T-helper 1 cell (primary cell): ENCODE measurements around the gene NTF3.

ENCODE experiments used
- DNase-seq, 5 donors: peaks; one replicate each; pipeline ENCODE4 v3.0.0-alpha.2; 2012 to 2020

NTF3 gene

GRCh38 chr12:5433081-5433844 lies 1.4 kb downstream of the NTF3 start:
- no peak for DNase-seq

DNA sequence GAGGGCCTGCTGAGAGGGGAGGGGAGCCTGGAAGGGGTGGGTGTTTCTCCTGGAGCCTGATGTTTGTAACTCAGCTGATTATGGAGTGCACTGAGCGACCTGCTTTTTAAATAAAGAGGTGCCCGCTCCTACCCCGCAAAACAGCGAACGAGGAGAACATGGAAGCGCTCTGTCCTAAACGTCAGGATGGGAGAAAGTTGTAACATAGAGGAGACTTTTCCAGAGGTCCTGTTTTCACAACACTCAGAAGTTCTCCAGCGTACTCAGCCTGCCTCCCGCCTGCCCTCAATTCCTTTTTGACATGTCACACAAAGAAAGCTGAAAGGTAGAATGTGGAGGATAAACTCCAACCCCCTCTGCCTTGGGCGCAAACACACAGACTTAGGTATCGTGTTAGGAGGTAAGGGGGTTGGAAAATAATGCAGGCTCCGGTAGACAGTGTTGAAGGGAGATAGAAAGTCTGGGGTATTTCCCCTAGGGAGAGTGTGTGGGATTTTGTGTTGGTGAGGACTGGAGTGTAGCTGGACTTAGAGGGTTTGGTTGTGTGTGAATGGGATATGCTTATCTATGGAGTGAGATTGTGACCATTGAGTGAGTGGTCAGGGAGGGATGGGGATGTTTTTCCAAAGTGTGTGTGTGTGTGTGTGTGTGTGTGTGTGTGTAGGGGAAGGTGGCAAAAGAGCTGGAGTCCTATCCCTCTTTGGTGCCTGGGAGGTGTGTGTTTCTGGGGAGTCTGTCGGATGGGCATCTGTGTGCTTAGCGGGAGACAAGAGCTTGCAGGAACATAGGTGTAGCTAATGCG lies 2.1 kb downstream of the NTF3 start:
- DNase-seq: no peak

DNA sequence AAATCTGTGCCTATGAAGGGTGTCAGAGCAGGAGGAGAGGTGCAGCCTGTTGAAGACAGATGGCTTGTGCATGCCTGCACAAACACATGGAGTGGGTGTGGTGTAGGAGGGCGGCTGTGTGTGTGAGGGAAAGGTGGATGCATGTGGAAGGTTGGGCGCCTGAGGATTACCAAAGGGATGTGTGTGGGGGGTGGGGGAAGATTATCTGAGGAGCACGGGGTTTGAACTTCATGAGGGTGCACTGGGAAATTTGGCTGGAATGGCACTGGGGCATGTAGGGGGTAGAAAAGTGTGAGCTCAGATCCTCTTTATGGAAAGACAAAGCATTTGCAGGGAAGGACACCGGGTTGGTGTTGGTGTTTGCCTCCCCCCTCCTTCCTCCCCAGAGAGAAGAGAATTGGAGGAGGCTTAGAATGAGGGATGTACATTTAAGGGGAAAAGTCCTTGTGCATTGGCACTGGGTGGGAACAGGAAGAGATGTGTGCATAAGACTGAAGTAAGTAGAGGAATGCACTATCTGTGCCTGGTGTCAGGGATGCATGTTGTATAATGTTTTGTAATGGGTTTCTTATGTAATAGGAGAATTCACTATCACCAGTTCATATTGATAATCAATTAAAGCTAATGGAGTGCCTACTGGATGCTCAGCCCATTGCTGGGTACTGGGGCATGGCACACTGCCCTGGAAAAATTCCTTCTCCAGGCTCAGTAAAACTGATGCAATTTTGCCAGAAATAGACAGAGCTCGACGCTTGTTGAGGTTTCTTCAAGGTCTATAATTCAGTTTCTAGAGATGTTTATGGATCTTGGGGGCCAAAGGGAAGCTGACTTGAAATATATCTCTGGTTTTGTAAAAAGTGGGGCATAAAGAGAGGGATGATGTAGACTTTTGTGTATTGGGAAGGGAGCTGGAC lies 3.0 kb downstream of the NTF3 start:
- no peak for DNase-seq

DNA sequence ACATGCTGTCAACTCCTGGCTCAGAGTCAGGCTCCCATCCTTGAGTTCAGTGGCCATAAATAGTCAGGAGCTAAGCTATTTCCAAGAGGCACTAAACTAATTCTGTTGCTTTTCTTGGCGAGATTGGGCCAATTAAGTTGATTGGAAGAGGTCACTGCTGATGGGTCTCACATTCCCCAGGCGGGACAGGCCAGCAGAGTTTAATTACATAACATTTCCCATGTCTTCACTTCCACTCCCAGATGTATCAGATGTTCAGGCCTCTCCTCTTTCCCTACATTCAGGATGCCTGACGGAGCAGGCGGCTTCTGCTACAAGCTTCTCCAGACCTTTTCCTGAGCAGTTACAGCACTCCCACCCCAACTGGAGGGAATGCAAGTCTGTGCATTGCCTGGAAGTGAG lies 5.3 kb downstream of the NTF3 start:
- no peak for DNase-seq

GRCh38 chr12:5437589-5437988 lies 5.7 kb downstream of the NTF3 start:
- no peak for DNase-seq

DNA sequence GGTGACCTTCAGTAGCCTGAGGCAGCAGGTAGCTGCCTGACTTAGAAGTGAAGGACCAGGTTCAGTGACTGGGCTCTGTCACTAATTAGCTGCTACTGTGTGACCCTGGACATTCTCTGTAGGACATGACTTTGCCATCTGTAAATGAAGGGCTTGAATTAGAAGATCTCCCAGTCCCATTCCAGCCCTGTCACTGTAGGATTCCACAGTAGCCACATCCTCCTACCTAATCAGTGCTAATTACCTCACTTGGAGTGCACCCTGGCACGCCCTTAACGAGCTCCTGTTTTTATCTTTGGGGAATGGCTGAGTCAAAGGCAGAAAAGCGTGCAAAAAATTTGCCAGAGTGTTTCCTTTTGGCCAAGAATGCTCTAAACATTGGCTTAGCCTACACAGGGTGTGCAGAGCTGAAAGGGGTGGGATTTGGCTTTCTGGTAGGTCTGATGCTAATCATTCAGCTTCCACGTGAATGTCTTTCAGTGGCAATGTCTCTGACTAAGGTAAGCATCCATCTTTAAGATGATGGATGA lies 6.8 kb downstream of the NTF3 start:
- DNase-seq: no peak

DNA sequence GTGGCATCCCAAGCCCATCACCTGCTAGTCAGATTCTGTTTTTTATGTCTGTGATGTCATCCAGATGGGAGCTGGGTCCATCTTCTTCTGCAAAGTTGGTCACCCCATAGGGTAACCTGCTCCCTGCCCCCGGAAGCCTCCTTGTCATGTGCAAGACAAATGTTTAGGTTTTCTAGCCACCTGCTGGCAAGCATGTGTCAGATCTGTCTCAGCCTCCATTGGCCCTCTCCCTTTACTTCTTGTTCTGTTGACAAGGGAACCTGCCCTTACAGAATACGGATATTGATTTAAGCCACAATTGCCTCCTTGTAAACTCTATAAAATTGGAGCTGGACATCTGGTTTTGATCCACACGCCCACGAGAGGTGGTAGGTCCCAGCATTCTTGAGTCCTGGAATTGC lies 7.5 kb downstream of the NTF3 start:
- no peak for DNase-seq

GRCh38 chr12:5439788-5440300 lies 7.9 kb downstream of the NTF3 start:
- no peak for DNase-seq

DNA sequence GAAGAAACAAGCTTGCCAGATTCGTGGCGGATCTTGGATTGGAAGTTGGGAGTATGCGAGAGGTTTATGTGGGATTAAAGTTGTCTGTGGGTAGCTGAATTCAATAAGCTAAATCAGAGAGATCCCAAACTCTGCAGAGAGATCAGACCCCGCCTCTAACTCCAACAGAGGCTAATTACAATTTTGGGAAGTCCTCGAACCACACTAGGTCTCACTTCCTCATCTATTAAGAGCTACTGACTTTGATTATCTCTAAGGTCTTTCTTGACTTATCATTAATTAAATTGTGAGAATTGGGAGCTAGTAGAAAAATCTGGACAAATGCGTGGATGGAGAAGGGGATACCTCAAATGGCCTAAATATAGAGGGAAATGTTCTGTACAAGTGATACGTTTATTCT lies 9.1 kb downstream of the NTF3 start:
- DNase-seq: no peak

DNA sequence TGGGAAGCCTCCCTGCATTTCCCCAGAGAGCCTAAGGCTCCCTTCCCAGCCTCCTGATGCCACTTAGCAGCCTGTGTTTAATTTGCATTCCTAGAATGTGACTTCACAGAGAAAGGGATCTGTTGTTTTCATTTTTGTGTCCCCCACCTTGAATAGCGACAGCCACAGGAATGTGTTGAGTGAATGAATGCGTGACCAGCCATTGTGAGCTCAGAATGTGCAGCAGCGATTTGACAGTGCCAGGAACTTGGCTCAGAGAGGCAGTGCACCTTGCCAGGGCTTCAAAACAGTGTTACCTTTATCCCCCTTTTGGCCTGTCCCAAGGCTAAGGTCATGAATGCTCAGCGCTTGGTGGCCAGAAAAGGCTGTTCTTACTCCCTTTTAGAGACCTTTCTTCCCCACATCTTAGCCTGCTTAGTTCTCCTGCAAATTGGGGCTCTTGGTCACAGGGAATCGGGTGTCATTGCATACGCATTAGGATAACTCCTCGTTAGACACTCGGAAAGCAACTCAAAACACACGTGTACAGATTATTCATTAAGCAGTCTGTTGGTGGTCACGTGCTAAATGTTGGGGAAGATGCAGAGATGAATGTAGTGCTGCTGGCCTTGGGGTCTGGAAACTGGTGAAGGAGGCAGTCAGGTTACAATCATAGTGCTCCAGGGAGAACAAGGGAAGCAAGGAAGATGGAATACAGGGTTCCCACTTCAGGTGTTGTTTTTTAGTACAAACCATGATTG lies 9.8 kb downstream of the NTF3 start:
- no peak for DNase-seq

GRCh38 chr12:5442251-5443006 lies 10.5 kb downstream of the NTF3 start:
- DNase-seq: no peak

DNA sequence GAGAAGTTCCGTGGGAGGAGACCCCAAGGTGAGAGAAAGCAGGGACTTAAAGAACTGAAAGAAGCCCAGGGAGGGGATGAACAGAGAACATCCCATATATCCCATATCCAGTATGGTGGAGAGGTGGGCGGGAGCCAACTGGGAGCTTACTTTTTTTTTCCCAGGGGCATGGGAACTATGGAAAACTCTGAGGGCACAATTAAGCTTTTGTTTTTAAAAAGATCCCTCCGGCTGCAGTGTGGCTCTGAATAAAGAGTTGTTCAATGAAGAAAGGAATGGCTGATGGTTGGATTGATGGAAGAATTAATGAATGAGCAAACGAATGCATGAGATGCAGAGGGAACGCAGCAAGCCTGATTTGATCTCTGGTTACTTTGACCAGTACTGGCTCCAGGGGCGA lies 12.6 kb downstream of the NTF3 start:
- DNase-seq: no peak

DNA sequence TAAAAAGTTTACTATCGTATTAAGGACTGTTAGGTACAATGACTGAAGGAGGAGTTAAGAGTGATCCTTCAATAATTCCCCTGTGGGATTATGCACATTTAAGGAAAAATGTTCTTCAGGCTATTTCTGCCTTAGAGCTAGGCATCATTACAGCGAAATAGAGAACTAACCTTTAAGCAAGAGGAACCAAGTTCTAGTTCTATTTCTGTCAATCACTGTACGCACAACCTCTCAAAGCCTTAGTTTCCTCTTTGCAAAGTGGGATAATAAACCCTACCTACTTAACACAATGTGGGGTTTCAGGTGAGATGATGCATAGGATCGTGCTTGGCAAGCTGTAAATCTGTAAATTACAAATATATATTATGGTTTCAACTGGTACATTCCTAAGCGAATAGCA lies 15.4 kb downstream of the NTF3 start:
- DNase-seq: no peak

GRCh38 chr12:5451251-5451650 lies 19.3 kb downstream of the NTF3 start:
- no peak for DNase-seq

DNA sequence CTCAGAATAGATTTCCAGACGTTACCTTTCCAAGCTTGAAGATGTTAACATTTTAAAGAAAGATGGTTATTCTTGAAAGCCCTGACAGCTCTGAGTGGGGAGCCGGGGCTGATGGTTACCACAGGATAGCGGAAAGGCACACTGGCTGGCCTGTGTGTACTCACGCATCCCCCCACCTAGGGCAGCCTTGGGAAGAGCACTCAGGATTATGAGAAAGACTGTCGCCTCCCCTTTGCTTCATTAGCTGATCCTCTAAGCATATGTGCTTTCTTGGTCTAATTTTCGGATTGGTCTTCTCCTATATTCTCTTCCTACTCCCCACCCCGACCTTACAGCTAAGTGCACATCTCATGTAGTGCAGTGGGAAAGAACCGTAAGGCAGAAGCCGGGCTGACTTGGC lies 20.7 kb downstream of the NTF3 start:
- no peak for DNase-seq

DNA sequence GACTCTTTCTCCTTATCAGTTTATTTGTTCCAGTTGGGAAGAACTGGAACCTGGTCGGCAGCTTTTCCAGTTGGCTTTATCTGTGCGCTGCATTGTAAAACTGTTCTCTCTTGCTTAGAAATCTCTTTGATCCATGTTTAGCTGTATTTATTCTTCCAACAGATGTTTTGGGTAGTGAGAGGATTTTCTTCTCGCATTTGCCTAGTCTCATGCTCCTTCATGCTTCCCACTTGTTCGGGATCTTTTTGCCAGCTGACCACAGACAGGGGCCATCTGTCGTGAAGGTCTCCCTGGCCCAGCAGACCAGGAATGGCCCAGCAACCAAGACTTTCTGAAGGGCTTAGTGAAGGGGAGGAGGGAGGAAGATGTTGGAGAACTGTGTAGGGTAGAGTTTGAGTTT lies 21.6 kb downstream of the NTF3 start:
- no peak for DNase-seq

DNA sequence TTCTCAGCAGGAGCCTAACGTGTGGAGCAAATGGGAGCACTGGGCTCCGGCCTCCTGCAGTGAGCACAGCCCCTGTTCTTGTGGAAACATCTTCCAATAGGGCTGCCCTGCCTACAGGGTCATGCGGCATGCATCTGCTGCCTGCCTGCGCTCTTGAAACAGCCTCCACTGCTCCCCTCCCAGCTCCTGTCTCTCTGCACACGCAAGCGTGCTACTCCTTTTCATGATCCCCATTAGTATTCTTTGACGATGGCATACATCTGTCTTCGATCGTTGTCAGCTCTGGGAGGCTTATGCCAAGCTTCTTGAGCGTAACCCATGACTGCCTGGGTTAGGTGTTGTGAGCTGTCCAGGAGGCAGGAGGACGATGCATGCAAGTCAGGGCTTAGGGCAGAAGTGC lies 23.1 kb downstream of the NTF3 start:
- DNase-seq: no peak

DNA sequence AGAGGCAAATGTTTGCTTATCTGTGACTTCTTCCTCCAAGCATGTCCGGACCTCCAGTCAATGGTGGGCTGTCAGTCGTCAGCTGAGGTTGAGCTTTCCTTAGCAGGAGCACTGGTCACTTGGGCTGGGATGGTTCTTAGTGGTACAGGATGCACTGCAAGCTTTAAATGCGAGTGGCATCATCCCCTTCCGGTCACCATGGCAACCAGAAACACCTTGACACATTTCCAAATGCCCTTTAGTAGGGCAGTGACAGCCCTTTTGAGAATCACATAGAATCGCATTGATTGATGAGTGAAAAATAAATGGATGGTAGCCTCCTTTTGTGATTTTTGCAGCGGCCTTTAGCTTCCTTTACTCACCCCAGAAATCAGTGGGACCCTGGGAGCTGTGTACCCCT lies 24.1 kb downstream of the NTF3 start:
- no peak for DNase-seq

DNA sequence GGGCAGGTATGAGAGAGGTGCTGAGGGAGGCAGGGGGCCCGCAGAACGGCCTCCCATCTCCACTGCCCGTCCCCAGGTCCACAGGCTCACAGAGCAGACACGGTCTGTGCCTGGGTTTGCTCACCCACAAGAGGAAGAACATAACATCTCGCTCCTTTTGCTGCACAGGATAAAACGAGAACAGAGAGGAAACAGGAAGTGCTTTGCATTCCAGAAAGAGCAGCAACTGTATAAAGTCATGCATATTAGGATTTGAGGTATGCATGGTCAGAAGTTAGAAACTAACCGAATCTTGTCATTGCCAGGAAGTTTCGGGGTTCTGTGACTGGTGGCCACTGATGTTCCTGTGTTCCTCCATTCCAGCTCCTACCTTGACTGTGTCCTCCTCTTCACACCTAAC lies 25.0 kb downstream of the NTF3 start:
- DNase-seq: no peak

- DNase-seq: no peak
Observed at GRCh38 chr12:5458229-5459050, 26.5 kb downstream of the NTF3 start.
